Measurements from ENCODE around the gene CLOCK. TPM values are rescaled to one million over a fixed set of nuclear protein-coding genes. Genes with fewer than 3 reads are reported as not detected.

Gene CLOCK
- polyA plus RNA-seq, 1 of the 3 experiments (the other 2 are of a cell fraction), result 4.2 TPM

- no peak for DNase-seq
- Histone ChIP-seq H3K9me3 (0 out of 2 replicates have a peak, but pooled peaks cover 11% of the 10 kb centered on the region), H3K79me2 (ENCODE audit: insufficient read depth) (no peaks in the 10 kb centered on the region), H3K9me2 (no peaks in the 10 kb centered on the region), H4K20me1 (ENCODE audit: insufficient read depth) (no peaks in the 10 kb centered on the region), H3K36me3 (replicated peaks in 1 of 2; ENCODE audit: control insufficient read depth in 1 of 2, insufficient read depth in 2 of 2, low read length in 1 of 2) (no peaks in the 10 kb centered on the region), H3K9ac (no peak overlapping the region), H2AFZ (ENCODE audit: low read depth) (no peak overlapping the region), H3K4me3 (ENCODE audit: low read depth in 2 of 2, low read length in 1 of 2) (no peak overlapping the region), H3K27me3 (ENCODE audit: insufficient read depth) (no peaks in the 10 kb centered on the region), H3F3A (replicated peaks; ENCODE audit: insufficient read depth) (no peaks in the 10 kb centered on the region), H3K27ac (ENCODE audit: low read depth in 2 of 2, low read length in 1 of 2) (no peak overlapping the region), H3K4me2 (no peak overlapping the region), H3K4me1 (ENCODE audit: control insufficient read depth in 1 of 2, insufficient read depth in 2 of 2, low read depth in 1 of 2, low read length in 1 of 2) (no peaks in the 10 kb centered on the region)
- POLR2A ChIA-PET, result no interaction called here
- CTCF ChIA-PET, result interaction anchor here (0.8 kb wide), 1 partner anchor 41 kb away, joined by 3 read pairs; no protein-coding TSS in a partner anchor
- TF ChIP-seq RCOR1 (IDR thresholded peaks at IDR 0.05; ENCODE audit: low read length) (no peak), EP300 (IDR thresholded peaks at IDR 0.05; ENCODE audit: borderline replicate concordance in 1 of 2, low read depth in 1 of 2, low read length in 1 of 2) (no peak), TEAD4 (IDR thresholded peaks at IDR 0.05; ENCODE audit: borderline replicate concordance, insufficient read depth) (no peak), FOSL2 (IDR thresholded peaks at IDR 0.05; ENCODE audit: borderline replicate concordance, low read depth) (no peak), MAX (IDR thresholded peaks at IDR 0.05; ENCODE audit: low read depth) (no peak), TAF1 (IDR thresholded peaks at IDR 0.05; ENCODE audit: borderline replicate concordance, low read depth, low read length) (no peak), POLR2AphosphoS5 (IDR thresholded peaks at IDR 0.05; ENCODE audit: low read depth, low read length) (no peak), FOXM1 (IDR thresholded peaks at IDR 0.05; ENCODE audit: low read depth) (no peak), JUND (IDR thresholded peaks at IDR 0.05) (no peak), EZH2phosphoT487 (IDR thresholded peaks at IDR 0.05; ENCODE audit: borderline replicate concordance, low read depth) (no peak), GABPA (IDR thresholded peaks at IDR 0.05; ENCODE audit: low read depth) (no peak), CHD2 (IDR thresholded peaks at IDR 0.05; ENCODE audit: low read length, partially characterized antibody) (no peak)
- TF ChIP-seq, protein P1, sequence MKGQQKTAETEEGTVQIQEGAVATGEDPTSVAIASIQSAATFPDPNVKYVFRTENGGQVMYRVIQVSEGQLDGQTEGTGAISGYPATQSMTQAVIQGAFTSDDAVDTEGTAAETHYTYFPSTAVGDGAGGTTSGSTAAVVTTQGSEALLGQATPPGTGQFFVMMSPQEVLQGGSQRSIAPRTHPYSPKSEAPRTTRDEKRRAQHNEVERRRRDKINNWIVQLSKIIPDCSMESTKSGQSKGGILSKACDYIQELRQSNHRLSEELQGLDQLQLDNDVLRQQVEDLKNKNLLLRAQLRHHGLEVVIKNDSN (IDR thresholded peaks at IDR 0.05; ENCODE audit: borderline replicate concordance, low read depth), result no peak
These were observed 31.8 kb upstream of the CLOCK start for GRCh38 chr4:55578341-55579010.

- Histone ChIP-seq H2AFZ (ENCODE audit: low read depth) (no peak overlapping the region), H4K20me1 (ENCODE audit: insufficient read depth) (no peaks in the 10 kb centered on the region), H3K4me1 (ENCODE audit: control insufficient read depth in 1 of 2, insufficient read depth in 2 of 2, low read depth in 1 of 2, low read length in 1 of 2) (no peaks in the 10 kb centered on the region), H3K4me2 (no peak overlapping the region), H3K27ac (ENCODE audit: low read depth in 2 of 2, low read length in 1 of 2) (no peak overlapping the region), H3K79me2 (ENCODE audit: insufficient read depth) (no peaks in the 10 kb centered on the region), H3F3A (replicated peaks; ENCODE audit: insufficient read depth) (no peaks in the 10 kb centered on the region), H3K4me3 (ENCODE audit: low read depth in 2 of 2, low read length in 1 of 2) (no peak overlapping the region), H3K9me2 (no peaks in the 10 kb centered on the region), H3K9me3 (0 out of 2 replicates have a peak, but pooled peaks cover 7% of the 10 kb centered on the region), H3K36me3 (replicated peaks in 1 of 2; ENCODE audit: control insufficient read depth in 1 of 2, insufficient read depth in 2 of 2, low read length in 1 of 2) (no peaks in the 10 kb centered on the region), H3K9ac (no peak overlapping the region), H3K27me3 (ENCODE audit: insufficient read depth) (no peaks in the 10 kb centered on the region)
- POLR2A ChIA-PET, result no interaction called here
- no peak for DNase-seq
- CTCF ChIA-PET, result no interaction called here
- no peak for TF ChIP-seq FOSL2 (IDR thresholded peaks at IDR 0.05; ENCODE audit: borderline replicate concordance, low read depth)
- no peak for TF ChIP-seq ELF1 (IDR thresholded peaks at IDR 0.05)
- TF ChIP-seq MAX (IDR thresholded peaks at IDR 0.05; ENCODE audit: low read depth), result no peak
- no peak for TF ChIP-seq TCF12 (IDR thresholded peaks at IDR 0.05)
- TF ChIP-seq, protein P1 (IDR thresholded peaks at IDR 0.05; ENCODE audit: borderline replicate concordance, low read depth), result no peak
- WGBS (ENCODE audit: low lambda C conversion rate), result 21% methylated on average over 1 of the region's 1 CpG
These were observed 28.8 kb upstream of the CLOCK start for GRCh38 chr4:55575513-55575912.
